GM19395 (cell line): ENCODE data around the gene ING4.
"Not testable (repeated sequence)": the region's sequence is repeated elsewhere in the genome, so short reads cannot be mapped to it uniquely, and the experiment has no call there.

Experiments
- ATAC-seq: cut with Tn5 transposase; IDR thresholded peaks from one replicate; pipeline ENCODE4 v1.9.1; 2021; ENCODE audit warnings: mild to moderate bottlenecking, moderate library complexity; ENCODE audit not compliant: unreplicated experiment

Gene ING4

GRCh38 chr12:6662906-6663742 is at the start of gene ING4:
TSS of gene ING4 (minus strand) at chr12:6663119. CDS start at chr12:6663101, 18 bp downstream.
- peak; percentile 97 for ATAC-seq

DNA sequence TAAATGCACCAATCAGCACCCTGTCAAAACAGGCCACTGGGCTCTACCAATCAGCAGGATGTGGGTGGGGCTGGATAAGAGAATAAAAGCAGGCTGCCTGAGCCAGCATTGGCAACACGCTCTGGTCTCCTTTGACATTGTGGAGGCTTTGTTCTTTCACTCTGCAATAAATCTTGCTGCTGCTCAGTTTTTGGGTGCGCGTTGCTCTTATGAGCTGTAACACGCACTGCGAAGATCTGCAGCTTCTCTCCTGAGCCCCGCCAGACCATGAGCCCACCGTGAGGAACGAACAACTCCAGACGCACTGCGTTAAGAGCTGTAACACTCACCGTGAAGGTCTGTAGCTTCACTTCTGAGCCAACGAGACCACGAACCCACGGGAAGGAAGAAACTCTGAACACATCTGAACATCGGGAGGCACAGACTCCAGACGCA is 46.1 kb upstream of the ING4 start:
- no peak for ATAC-seq

DNA sequence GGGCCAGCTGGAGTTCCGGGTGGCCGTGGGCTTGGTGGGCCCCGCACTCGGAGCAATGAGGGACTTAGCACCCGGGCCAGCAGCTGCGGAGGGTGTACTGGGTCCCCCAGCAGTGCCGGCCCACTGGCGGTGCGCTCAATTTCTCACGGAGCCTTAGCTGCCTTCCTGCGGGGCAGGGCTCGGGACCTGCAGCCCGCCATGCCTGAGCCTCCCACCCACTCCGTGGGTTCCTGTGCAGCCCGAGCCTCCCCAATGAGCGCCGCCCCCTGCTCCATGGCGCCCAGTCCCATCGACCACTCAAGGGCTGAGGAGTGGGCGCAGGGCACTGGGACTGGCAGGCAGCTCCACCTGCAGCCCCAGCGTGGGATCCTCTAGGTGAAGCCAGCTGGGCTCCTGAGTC is 45.4 kb upstream of the ING4 start:
- not testable (repeated sequence) for ATAC-seq

- ATAC-seq = no peak
These were observed 40.7 kb upstream of the ING4 start for GRCh38 chr12:6703631-6704030.

GRCh38 chr12:6701078-6701768 is 38.3 kb upstream of the ING4 start:
- no peak for ATAC-seq

DNA sequence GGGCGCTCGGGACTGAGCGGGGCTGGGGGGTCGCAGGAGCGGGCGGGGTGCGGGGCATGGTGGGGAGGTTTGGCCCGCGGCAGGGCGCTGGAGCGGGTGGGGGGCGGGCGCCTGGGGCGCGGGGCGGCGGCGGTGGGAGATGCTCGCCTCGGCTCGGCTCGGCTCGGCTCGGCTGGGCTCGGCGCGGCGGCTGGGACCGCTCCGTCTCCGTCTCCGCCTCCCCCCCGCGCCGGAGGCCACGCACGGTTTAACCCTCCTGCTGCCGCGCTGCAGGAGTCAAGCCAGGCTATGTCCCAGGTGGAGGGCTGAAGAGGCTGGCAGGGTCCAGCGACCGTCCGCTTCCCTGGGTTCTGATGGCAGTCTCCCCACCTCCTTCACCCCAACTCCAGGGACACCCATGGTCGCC is 37.7 kb upstream of the ING4 start, which contains the start of gene PIANP:
Gene PIANP (minus strand): TSS at position 170 of the 406 bp plus-strand sequence. CDS start 2,754 bp downstream, outside the sequence.
- ATAC-seq = no peak

GRCh38 chr12:6699989-6700645 is 37.2 kb upstream of the ING4 start:
- no peak for ATAC-seq

GRCh38 chr12:6699259-6699988 is 36.5 kb upstream of the ING4 start:
- ATAC-seq = no peak

DNA sequence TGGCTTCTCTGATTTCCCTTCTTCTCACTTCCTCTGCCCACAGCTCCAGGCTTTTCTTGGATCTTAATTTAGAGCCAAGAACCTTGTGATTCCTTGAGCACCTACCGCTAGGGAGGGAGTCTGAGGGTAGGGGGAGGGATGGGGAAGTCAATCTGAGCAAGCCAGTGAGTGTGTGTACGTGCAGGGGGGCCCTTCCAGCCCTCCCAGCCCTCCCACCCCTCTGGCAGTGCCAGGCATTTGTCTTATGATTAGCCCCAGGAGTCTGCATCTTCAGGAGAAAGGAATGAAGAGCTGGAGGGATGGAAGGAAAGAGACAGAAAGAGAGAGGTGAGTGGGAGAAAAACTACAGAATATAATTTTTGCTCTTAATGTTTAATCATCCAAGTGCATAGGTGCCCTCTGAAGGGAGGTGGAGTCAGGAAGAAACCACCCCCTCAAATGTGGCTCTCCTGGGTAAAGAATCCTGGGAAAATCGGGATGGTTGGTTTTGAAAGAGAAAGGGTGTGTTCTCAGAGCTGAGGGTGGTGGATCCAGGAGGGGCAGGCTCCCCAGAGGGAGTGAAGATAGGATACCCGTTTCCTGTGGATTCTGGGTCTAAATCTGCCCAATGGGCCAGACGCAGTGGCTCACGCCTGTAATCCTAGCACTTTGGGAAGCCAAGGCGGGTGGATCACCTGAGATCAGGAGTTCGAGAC is 35.6 kb upstream of the ING4 start:
- no peak for ATAC-seq

GRCh38 chr12:6697584-6698351 is 34.8 kb upstream of the ING4 start:
- ATAC-seq = no peak

GRCh38 chr12:6696690-6697583 is 34.0 kb upstream of the ING4 start:
- ATAC-seq = no peak

DNA sequence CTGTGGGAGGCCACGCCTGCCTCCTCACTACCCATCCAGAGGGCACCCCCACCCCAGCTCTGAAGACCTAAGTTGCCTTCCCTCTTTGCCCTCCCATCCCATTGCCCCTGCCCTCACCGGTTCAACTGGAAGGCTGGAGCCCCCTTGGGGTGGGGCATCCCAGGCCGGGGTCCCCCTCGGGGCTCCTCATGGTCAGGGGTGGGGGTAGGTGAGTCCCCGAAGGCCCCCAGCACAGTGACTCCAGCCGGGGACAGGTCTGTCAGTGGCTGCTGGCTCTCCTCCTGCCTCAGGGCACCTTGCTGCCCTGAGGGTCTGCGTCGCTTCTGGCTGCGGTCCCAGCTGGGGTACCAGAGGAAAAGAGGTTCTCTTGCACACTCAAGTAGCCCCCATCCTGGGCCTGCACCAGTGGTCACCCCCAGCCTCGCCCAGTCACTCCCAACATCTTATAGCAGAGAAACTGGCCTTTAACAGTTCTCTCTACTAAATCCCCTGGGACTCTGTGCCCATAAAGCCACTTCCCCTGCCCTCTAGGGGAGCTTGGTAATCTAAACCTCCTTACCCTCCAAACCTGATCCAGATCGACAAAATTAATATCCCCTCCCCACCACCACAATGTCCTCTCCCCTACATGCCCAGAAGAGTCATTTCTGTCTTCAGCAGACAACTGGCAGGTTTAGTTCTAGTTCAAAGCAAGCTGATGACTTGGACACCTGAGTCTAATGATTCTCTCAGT is 32.6 kb upstream of the ING4 start:
- ATAC-seq = no peak

GRCh38 chr12:6694701-6695100 is 31.8 kb upstream of the ING4 start:
- ATAC-seq = no peak

DNA sequence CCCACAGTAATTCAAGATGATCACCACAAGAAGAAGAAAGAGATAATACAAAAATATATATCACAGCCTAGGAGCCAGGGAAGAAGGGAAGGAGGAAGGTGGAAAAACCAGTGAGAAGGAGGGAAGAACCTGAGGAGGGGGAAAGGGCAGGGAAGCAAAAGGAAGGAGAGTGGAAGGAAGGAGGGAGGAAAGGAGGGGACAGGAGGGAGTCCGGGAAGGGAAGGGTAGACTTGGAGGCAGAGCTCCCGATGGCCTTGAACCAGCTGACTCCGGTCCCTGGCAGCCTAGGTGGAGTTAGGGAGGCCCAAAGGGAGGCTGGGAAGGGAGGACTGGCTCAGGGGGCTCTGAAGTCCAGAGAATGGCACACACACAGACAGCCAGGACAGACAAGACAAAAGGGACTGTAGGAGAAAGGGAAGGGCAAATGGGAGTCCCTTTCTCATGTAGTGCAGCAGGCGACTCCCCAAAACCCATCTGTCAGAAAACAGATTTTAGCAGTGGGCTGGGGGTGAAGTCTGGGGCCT is 31.0 kb upstream of the ING4 start:
- ATAC-seq = no peak

DNA sequence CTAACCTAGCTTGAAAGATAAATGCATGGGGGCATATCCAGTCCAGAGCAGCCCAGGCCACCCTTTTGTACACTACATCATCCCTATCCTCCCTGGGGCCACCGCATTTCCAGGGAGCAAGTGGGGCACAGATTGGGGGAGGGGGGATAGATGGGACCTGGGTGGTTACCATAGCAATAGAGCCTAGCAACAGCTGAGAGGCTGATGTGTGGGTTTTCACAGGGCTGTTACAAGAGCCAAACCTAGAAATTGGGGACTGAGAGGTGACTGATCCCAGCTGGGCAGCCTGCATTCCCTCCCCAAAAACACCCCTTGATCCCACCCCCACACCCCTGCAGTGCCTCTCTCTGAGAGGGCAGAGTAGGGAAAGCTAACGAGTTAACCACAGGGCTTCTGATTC is 30.0 kb upstream of the ING4 start:
- ATAC-seq = no peak

GRCh38 chr12:6691473-6691872 is 28.6 kb upstream of the ING4 start:
- ATAC-seq = no peak

DNA sequence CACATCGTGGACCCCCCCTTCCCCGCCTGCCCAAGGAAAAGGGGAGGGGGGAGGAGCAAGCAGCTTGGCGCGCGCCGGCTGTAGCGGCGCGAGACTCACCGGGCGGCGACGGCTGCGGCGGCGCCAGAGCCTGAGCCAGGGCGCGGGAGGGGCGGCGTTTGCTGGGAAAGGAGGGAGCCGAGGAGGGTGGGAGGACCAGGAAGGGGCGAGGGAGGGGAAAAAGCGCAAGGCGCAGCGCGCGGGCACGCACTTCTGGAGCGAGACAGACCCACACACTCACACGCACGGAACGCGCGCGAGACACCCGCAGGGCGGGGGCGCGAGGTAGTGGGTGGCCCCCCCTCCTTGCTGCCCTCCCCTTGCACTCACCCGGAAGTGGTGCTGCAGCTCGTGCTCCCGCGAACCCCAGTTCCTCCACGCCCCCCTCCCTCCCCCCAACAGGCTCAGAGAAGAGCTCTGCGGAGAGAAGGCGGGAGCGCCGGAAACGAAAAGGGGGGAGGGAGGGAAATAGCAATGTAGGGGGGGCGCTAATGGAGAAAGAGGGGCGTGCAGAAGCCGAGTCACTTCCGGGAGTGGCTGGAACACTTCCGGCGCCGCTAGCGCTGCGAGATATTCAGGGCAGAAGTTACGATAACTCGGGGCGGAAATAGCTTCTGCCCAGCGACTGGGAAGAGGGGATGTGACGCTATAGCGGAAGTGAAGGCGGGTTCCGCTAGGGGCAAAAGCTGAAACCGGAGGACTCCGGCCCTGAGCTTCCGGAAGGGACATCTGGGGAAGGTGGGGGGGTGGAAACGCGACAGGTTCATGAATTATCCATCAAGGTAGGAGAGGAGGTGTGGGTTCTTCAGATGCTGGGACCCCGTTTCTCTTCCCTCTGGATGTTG is 26.3 kb upstream of the ING4 start, which contains the start of gene ZNF384:
Gene ZNF384 (minus strand): TSS at position 377 of the 884 bp plus-strand sequence. CDS start 9,855 bp downstream, outside the sequence.
- ATAC-seq = peak; percentile 89
